GM18858 (cell line): Measurements from ENCODE around the gene ATP8B3.
"Not testable (repeated sequence)": the region's sequence is repeated elsewhere in the genome, so short reads cannot be mapped to it uniquely, and the experiment has no call there.

Source experiments
- ATAC-seq: cut with Tn5 transposase; IDR thresholded peaks from one replicate; pipeline ENCODE4 v1.9.1; 2021; ENCODE audit not compliant: unreplicated experiment

Gene ATP8B3

GRCh38 chr19:1797313-1797712 lies 14.8 kb downstream of the ATP8B3 start:
- ATAC-seq = not testable (repeated sequence)

DNA sequence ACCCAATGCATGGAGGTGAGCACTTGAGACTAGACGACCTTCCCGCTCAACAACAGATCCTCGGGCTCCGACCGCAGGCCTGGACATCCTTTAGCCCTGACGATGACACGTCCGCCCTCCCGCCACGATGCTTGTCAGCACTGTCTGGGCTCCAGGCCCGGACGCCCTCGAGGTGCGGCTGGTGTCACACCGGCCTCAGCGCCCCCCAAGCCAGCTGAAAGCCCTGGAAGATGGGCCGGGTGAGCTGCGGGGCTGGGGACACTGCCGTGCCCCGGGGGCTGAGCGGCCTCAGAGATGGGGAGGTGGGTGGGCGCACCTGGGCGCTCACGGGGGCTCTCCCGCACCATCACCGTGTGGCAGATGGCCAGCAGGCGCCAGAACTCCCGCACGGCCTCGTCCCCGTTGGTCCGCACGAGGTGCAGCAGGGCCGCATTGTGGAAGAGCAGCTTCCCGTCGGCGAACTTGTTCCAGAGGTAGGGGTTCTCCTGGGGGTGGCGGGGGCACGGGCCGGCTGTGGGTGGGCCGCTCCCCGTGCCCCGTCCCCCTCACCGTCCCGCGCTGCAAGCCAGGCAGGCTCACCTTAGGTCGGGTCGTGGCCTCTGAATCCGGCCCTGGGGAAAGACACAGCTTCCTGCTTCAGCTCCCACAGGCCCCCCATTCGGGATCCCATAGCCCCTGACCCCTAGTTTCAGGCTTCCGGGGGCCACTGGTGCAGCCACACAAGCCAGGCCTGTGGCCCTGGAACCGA lies 15.5 kb downstream of the ATP8B3 start:
- ATAC-seq = no peak

DNA sequence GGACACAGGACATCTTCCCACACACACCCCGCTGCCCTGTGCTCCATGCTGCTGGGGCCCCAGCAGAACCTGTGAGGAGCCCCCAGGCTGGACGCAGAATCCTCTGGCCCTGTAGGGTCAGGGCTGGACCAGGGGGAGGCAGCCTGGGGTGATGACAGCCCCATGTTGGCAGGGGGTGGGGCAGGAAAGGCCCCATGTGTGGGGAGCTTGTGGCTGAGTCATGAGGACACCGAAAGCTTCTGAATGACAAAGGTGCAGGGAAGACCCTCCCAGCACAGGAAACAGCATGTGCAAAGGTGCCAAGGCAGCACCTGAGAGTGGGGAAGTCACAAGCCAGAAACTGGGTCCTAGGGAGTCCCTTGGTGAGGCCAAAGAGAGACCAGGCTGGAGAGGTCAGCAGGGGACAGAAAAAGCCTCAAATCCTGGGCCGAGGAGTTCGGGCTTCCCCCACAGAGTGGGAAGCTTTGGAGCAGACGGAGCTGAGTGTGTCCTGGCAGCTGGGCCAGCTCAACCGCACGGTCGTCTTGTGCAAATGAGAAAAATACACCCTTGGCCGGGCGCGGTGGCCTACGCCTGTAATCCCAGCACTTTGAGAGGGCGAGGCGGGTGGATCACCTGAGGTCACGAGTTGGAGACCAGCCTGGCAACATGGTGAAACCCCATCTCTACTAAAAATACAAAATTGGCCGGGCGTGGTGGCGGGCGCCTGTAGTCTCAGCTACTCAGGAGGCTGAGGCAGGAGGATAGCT lies 17.5 kb downstream of the ATP8B3 start:
- no peak for ATAC-seq

DNA sequence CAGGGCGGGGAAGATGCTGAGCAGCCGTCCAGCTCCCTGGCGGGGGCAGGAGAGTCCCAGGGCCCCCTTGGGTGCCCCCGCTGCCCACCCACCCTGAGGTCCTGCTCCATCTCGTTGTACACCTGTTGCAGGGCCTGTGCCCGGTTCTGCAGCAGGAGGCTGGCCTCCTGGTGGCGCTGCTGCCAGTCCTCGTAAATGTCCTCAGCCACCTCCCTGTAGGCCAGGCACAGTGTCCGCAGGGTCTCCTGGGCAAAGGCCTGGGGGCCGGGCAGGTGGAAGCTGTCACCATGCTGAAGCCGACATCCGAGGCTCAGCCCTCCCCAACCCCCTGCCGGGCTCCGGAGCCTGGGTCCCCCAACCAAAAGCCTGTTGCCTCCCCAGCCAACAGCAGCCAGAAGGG lies 20.2 kb downstream of the ATP8B3 start:
- no peak for ATAC-seq

GRCh38 chr19:1790054-1790792 lies 21.9 kb downstream of the ATP8B3 start:
- no peak for ATAC-seq

DNA sequence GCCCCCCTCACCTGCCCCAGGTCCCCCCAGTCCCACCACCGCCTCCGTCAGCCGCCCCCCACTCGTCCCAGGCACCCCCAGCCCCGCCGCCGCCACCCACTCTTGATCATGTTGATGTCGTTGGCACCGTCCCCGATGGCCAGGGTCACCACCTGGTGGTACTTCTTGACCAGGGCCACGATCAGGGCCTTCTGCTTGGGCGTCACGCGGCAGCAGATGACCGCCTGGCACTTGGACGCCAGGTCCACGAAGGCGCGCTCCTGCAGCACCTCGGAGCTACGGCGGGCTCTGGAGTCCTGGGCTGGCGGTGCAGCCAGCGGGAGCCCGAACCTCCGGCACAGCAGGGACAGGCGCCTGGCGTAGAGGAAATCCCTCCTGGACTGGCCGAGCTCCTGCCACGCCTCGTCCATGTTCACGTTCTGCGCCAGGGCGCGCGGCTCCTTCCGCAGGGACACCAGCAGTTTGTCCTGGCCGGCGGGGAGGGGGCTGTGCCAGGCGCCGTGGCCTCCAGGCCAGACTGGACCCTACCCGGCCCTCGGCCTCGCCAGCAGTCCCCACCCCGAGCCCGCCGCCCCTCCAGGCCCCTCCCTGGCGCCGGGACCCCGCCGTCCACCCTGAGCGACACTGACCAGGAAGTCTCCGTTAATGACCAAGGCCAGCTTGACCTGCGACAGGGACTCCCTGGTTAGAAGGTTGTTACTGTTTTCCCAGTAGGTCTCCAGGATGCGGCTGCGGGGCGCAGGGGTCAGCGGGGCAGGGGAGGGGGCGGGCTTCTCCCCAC lies 22.6 kb downstream of the ATP8B3 start:
- no peak for ATAC-seq

- ATAC-seq = no peak
Observed at GRCh38 chr19:1787116-1787515, 25.0 kb downstream of the ATP8B3 start.

DNA sequence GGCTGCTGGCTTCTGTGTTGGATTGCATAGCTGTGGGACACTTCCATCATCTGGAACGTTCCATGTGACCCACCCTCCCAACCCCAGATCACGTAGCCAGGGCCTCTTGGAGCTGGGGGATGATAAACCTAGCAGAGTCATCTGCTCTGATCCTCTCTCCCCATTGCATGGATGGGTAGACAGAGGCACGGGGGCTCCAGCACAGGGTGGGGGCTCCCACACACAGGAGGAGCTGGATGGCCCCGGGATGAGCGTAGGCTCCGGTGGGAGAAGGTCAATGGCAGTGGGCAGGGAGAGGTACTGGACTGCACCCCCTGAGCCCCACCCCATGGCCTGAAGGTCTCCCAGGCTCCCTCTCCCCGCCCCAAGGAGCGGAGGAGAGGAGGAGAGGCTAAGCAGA lies 25.4 kb downstream of the ATP8B3 start:
- ATAC-seq = no peak

DNA sequence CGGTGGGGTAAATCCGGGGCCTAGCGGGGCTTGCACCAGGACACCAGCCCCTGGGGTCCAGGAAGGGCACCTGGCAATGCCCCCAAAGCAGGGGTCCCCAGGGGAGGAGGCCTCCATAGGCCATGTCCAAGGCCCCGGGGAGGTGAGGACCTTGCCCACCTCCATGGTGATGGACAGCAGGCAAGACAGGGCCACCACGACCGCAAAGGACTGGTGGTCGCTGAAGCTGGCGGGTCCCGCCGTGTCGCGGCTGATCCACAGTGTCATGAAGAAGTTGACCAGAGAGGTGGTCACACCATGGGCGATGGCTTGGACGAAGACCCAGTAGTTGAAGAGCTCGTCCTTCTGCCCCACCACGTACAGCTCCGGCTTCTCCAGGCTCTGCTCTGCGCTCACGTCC lies 26.8 kb downstream of the ATP8B3 start:
- no peak for ATAC-seq

DNA sequence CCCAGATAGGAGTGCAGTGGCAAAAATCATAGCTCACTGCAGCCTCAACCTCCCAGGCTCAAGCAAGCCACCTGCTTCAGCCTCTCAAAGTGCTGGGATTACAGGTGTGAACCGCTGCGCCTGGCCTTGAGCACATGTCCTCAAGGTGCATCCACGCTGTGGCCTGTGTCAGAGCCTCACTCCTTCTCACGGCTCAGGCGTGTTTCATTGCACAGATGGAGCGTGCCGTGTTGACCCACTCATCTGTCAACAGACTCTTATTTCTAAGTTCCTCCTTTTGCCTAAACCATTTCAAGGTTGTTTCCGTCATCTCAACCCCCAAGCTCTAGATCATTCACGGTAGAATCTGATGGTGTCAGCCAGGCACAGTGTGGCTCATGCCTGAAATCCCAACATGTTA lies 28.2 kb downstream of the ATP8B3 start:
- no peak for ATAC-seq

DNA sequence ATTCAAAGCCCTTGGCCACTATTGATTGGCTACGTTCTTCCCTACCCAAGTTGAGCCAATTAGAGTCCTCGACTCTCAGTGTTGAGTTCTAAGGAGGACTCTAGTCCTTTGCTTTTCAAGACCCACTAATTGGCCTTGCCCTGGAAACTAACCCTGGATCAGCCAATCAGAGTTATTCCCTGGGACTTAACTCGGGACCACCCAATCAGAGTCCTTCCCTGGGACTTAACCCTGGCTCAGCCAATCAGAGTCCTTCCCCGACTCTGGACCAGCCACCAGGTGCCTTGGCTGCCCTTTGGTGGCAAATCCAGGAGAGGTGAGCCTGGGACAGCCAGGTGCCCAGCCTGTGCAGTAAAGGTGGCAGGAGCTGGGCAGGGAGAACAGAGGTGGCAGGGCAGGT lies 28.7 kb downstream of the ATP8B3 start:
- ATAC-seq = no peak

GRCh38 chr19:1782521-1782920 lies 29.6 kb downstream of the ATP8B3 start:
- no peak for ATAC-seq

- no peak for ATAC-seq
Observed at GRCh38 chr19:1780272-1780958, 31.7 kb downstream of the ATP8B3 start.

DNA sequence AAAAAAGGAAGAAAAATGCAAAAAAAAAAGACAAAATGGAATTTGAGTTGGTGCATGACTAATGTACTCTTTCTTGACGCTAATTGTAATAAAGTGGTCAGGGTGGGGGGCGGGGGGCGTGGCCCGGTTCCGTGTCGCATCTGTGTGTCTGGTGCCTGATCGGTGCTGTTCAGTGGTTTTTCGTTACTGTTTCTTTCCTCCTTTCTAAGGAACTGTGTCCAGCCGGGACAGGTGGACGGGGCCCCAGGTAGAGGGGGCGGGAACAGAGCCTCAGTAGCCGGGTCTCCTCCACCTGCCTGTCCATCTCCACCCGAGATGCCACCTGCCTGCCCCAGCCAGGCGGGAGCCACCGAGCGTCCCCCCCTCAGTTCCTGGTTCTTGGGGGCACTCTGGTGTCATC lies 32.5 kb downstream of the ATP8B3 start:
- ATAC-seq = no peak

DNA sequence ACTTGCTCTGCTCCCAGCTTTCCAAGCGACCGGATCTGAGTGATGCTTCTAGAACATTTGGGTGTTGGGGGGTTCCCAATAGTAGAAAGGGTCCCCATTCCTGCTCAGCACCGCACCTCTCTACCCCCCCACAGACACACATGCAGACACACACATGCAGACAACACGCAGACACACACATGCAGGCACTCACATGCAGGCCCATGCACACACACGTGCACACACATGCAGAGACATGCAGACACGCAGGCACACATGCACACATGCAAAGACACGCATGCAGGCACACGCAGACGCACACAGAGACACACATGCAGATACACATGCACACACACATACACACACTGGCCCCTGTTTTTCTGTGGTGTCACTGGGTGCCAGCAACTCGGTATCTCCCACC lies 34.9 kb downstream of the ATP8B3 start:
- ATAC-seq = no peak

- ATAC-seq = no peak
Observed at GRCh38 chr19:1776606-1777147, 35.4 kb downstream of the ATP8B3 start.

DNA sequence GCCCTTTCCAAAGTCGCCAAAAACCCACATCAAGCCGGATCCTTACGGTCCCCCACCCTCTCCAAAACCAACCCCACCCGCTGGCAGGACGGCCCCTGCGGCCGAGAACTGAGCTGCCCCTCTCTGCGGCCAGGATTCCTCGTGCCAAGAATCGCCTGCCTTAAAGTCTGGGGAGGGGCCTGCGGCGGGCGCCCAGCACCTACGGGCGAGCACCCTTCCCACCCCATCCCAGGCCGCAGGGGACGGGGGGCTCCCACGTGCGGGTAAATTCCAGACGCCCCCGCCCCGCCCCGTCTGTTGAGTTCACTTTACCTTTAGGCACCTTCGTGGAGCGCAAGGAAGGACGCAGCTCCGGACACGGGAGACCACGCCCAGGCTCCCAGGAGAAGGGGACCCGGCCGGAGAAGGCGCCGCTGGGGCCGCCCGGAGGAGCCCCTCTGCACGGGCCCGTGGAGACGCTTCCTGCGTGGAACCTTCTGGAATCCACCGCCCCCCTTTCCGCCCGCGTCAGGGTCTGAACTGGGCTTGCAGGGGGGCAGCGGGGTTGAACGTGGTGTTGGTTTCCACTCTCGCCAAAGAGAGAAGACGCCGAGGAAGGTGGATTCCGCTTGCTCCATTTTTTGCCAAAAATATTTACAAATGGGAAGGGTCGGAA lies 36.0 kb downstream of the ATP8B3 start:
- no peak for ATAC-seq

DNA sequence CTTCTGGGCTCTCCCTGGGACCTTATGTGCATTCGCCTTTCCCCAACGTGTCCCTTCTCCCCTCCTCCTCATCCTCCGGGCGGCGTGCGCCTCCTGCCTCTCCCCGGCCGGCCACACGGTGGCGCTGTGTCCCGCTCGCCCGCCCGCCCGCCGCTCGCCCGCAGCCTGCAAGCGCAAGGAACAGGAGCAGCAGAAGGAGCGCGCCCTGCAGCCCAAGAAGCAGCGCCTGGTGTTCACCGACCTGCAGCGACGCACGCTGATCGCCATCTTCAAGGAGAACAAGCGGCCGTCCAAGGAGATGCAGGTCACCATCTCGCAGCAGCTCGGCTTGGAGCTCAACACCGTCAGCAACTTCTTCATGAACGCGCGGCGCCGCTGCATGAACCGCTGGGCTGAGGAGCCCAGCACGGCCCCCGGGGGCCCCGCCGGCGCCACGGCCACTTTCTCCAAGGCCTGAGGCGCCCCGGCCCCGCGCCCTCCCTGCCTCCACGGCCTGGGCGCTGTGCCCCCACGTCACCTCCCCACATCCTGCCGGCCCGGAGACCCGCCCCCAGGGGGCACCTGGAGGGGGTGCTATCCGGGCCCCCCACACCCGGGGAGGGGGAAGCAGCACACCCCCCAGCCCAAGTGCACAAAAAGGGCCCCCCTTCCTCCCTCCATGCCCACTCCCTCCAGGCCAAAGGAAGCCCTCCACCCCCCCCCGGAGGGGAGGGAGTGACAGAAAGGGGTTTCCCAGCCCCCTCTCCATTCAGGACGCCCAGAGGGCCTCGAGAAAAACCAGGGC lies 36.9 kb downstream of the ATP8B3 start:
- ATAC-seq = no peak

DNA sequence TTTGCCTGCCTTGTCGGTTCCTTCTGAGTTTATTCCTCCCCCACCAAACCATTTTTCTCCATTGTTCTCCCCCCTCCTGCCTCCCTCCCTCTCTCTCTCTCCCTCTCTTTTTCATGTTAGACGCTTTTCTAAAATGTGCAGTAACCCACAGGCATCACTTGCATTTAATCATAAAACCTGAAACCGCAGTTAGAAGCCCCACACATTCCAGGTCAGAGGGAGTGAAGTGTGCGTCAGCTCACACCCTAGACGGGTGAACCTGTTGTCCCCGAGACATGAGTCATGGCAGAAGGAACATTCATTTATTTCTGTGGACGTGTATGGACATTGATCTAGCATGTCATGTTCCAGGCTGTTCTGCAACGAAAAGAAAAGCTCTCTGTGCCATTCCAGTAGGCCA lies 38.9 kb downstream of the ATP8B3 start:
- no peak for ATAC-seq
